Tibial nerve (tissue), 3 donors: ENCODE measurements around the gene SKP1.

Experiments used
- POLR2A ChIP-seq, 2 donors: fragments of 450-650 bp; IDR thresholded peaks; one replicate each; pipeline ENCODE4 v1.6.1; 2017; ENCODE audit warnings: antibody characterized with exemption in 2 of 2, mild to moderate bottlenecking in 2 of 2, moderate library complexity in 2 of 2
- TF ChIP-seq, protein P1 (sequence below), 5 experiments: fragments of 200-600 bp in 3 of 5; fragments of 450-650 bp in 2 of 5; sonication (generic) in 3 of 5; IDR thresholded peaks; one replicate each; pipeline ENCODE4 v1.5.1; 2016 to 2019; ENCODE audit warnings: antibody characterized with exemption in 5 of 5, mild to moderate bottlenecking in 3 of 5, moderate library complexity in 2 of 5

DNA sequence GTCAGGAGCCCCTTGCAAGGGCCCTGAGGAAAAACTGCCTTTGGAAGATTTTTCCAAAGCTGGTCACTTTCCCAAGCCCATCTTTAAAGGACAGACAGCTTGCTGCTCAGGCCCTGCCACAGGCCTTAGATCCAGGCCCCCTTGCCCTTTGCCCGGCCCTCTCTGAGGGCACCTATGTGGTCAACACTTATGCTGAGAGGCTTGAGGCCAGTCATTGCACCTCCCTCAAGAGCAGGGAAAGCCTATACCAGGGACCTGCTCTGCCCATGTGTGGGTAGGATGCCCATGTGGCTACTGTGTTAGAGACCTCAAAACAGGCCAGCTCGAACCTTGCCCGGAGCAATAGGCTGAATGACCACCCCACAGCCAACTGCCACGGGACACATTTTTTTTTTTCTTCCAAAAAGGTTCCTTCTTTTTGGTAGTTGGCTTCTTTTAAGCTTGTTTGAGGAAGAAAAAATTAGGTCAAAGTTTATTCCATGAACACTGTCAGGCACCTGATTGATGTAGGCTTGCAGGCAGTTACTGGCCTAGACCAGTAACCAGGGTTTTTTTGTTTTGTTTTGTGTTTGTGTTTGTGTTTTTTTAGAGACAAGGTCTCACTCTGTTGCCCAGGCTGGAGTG, 58.4 kb downstream of the SKP1 start:
- TF ChIP-seq, protein P1, sequence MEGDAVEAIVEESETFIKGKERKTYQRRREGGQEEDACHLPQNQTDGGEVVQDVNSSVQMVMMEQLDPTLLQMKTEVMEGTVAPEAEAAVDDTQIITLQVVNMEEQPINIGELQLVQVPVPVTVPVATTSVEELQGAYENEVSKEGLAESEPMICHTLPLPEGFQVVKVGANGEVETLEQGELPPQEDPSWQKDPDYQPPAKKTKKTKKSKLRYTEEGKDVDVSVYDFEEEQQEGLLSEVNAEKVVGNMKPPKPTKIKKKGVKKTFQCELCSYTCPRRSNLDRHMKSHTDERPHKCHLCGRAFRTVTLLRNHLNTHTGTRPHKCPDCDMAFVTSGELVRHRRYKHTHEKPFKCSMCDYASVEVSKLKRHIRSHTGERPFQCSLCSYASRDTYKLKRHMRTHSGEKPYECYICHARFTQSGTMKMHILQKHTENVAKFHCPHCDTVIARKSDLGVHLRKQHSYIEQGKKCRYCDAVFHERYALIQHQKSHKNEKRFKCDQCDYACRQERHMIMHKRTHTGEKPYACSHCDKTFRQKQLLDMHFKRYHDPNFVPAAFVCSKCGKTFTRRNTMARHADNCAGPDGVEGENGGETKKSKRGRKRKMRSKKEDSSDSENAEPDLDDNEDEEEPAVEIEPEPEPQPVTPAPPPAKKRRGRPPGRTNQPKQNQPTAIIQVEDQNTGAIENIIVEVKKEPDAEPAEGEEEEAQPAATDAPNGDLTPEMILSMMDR (IDR thresholded peaks at IDR 0.05), result no peak
- no peak for TF ChIP-seq POLR2A (IDR thresholded peaks at IDR 0.05)
